Bronchial epithelial cell (primary cell): ENCODE data around the gene RBM33. TPM values are rescaled to one million over a fixed set of nuclear protein-coding genes. Genes with fewer than 3 reads are reported as not detected.

Source experiments
- DNase-seq: peaks from one replicate; pipeline ENCODE4 v3.0.0-alpha.2; 2010; ENCODE audit warnings: low read depth
- FAIRE-seq: peaks from 2 replicates; lab custom pipeline; 2011; peaks lifted over from hg19 to GRCh38; lab: Jason Lieb, UNC
- H3K27me3 ChIP-seq: 2 replicates; pipeline ENCODE4 v1.5.1; 2011; ENCODE audit warnings: low read length; ENCODE audit not compliant: control insufficient read depth, insufficient read depth
- H3K36me3 ChIP-seq: 2 replicates; pipeline ENCODE4 v1.5.1; 2011; ENCODE audit warnings: low read length; ENCODE audit not compliant: control insufficient read depth, insufficient read depth
- H3K4me3 ChIP-seq: 2 replicates; pipeline ENCODE4 v1.5.1; 2011; ENCODE audit warnings: mild to moderate bottlenecking, low read depth, low read length, control low read depth
- CTCF ChIP-seq: IDR thresholded peaks from 2 replicates; pipeline ENCODE4 v1.5.1; 2011; ENCODE audit warnings: mild to moderate bottlenecking, moderate library complexity, low read length, control low read depth, inconsistent platforms; ENCODE audit not compliant: insufficient read depth, severe bottlenecking
- total RNA-seq: library from RNA; depleted of rRNA; stranded (reverse); fragments of >200 nt; gene quantifications from 2 replicates; pipeline ENCODE4 v1.2.1, GENCODE V29; 2014

Gene RBM33
- total RNA-seq, 1 donor from 2014 or later: 17.1 TPM

- no peak for TF ChIP-seq CTCF
- FAIRE-seq: no peak
Observed at GRCh38 chr7:155696747-155697146, 52.3 kb downstream of the RBM33 start.

DNA sequence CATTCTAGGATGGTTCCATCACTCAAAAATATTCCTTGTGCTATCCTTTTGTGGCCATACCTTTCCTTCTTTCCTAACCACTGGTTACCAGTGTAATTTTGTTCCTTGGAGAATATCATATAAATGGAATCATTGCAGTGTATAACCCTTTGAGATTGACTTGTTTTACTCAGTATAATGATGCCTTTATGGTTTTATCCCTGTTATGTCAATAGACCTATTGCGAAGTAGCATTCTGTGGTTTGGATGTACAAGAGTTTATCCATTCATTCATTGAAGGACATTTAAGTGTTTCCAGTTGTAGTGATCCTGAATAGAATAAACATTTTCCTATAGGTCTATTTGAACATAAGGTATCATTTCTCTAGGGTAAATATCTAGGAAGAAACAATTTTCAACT lies 54.2 kb downstream of the RBM33 start:
- no peak for TF ChIP-seq CTCF
- H3K36me3 ChIP-seq: no peaks in the 10 kb centered on the region
- no peak overlapping the region for H3K4me3 ChIP-seq
- no peaks in the 10 kb centered on the region for H3K27me3 ChIP-seq
- DNase-seq (no peak), FAIRE-seq (no peak)

More at GRCh38 chr7:155696747-155697146, 52.3 kb downstream of the RBM33 start:
- H3K27me3 ChIP-seq: no peaks in the 10 kb centered on the region
- DNase-seq: no peak
- no peaks in the 10 kb centered on the region for H3K36me3 ChIP-seq
- H3K4me3 ChIP-seq: no peak overlapping the region

DNA sequence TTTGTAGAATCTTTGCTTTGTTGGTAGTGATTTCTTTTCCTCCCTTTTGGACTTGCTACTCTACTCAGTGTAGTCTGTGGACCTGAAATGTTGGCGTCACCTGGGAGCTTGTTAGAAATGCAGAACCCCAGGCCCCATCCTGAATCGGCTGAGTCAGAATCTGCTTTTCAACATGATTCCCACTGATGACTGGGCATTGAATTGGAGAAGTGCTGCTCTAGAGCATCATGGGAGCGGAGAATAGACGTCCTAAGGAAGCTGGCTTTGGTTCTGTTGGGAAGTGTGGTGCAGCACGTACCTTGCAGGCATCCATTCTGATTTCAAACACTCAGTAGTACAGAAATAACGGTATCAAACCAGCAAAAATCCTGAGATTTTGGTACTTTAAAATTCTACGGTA lies 54.7 kb downstream of the RBM33 start:
- TF ChIP-seq CTCF: no peak
- FAIRE-seq: no peak

DNA sequence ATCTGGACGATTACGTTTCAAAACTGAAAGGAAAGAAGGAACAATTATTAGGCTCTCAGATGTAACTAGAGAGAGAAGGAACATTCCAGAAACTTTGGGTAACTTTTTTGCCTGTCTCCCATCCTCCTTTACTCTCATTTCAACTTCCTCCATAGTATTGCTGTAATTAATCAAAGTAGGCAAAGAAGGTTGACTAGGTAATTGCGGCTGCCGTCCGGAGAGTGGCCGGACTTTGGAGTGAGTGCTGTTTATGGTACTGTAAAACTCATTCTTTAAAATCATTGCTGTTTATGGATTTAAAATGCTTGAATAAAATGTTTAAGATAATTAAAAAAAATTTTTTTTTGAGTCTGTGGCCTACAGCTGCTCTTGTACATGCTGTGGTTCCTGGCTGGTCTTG lies 56.4 kb downstream of the RBM33 start:
- FAIRE-seq (no peak), DNase-seq (no peak)
- Histone ChIP-seq H3K27me3 (no peaks in the 10 kb centered on the region), H3K4me3 (no peak overlapping the region), H3K36me3 (no peaks in the 10 kb centered on the region)
- no peak for TF ChIP-seq CTCF

More for the DNA sequence above, 54.7 kb downstream of the RBM33 start:
- no peak for DNase-seq
- no peaks in the 10 kb centered on the region for H3K27me3 ChIP-seq
- no peaks in the 10 kb centered on the region for H3K36me3 ChIP-seq
- no peak overlapping the region for H3K4me3 ChIP-seq

GRCh38 chr7:155701972-155702544 lies 57.6 kb downstream of the RBM33 start:
- Histone ChIP-seq H3K27me3 (no peaks in the 10 kb centered on the region), H3K36me3 (peaks cover 4% of the 10 kb centered on the region), H3K4me3 (no peak overlapping the region)
- TF ChIP-seq CTCF: no peak
- DNase-seq (no peak), FAIRE-seq (no peak)

DNA sequence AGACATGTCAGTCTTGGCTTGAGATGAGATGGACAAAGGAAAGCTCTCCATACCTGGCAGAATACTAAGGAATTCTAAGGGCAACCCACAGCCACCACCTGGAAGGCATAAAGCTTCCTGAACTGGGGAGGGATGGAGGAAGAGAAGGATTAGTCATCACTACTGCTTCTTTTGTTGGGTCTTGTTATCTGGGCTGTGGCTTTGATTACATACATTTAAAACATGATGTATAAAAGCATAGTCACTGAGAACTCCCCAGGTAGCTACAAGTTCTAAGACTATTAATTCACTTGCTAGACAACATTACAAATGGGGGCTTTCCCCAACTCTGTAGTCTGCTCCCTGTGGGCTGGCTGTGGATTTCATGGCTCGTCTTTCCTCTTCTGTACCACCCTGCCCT lies 58.2 kb downstream of the RBM33 start:
- H3K27me3 ChIP-seq: no peaks in the 10 kb centered on the region
- no peak overlapping the region for H3K4me3 ChIP-seq
- peak; percentile 94 for DNase-seq
- no peak for TF ChIP-seq CTCF
- H3K36me3 ChIP-seq: peaks cover 4% of the 10 kb centered on the region
- no peak for FAIRE-seq
